Measurements from ENCODE around the gene KIAA0513.
"Not testable (repeated sequence)": the region's sequence is repeated elsewhere in the genome, so short reads cannot be mapped to it uniquely, and the experiment has no call there.

KIAA0513 gene

DNA sequence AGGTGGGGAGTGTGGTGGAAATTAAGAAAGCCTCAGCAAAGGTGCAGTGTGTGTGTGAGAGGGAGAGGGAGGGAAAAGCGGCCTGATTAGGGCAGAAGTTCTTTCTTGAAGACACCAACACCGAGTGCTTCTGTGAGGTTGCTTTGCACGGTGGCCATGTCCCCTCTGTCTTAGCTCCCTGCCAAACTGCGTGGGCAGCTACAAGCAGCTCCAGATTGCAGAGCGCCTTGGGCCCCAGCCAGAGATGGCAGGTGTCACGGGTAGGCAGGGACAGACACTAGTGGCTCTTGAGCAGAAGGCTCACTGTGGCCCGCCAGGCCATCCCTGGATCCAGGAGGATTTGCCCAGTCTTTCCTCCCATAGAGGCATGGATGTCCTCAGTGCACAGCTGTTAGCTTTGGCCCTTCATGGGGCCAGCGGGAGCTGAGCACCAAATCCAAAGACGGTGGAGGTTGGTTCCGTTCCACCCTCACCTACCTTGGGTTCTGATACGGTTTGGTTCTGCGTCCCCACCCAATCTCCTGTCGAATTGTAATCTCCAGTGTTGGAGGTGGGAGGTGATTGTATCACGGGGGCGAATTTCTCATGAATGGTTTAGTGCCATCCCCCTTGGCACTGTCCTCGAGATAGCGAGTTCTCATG is 21.4 kb downstream of the KIAA0513 start:
- Mint-ChIP-seq H3K27ac (no peak overlapping the region), H3K4me3 (no peak overlapping the region), H3K9me3 (no peaks in the 10 kb centered on the region), H3K27me3 (no peaks in the 10 kb centered on the region), H3K4me1 (peaks cover 43% of the 10 kb centered on the region)
- ATAC-seq (no peak), DNase-seq (no peak)

GRCh38 chr16:85049706-85050305 is 22.2 kb downstream of the KIAA0513 start:
- Mint-ChIP-seq H3K27ac (no peak overlapping the region), H3K4me3 (no peak overlapping the region), H3K4me1 (peaks cover 47% of the 10 kb centered on the region), H3K9me3 (no peaks in the 10 kb centered on the region), H3K27me3 (no peaks in the 10 kb centered on the region)
- DNase-seq (no peak), ATAC-seq (no peak)

GRCh38 chr16:85051067-85051581 is 23.5 kb downstream of the KIAA0513 start:
- H3K27me3 Mint-ChIP-seq: no peaks in the 10 kb centered on the region
- peaks cover 53% of the 10 kb centered on the region for H3K4me1 Mint-ChIP-seq
- DNase-seq (no peak), ATAC-seq (no peak)
- H3K4me3 Mint-ChIP-seq: no peak overlapping the region
- H3K27ac Mint-ChIP-seq: peak overlapping the region in 1 of 2 donors; percentile 67
- H3K9me3 Mint-ChIP-seq: no peaks in the 10 kb centered on the region

GRCh38 chr16:85051683-85052082 is 24.1 kb downstream of the KIAA0513 start:
- peaks cover 53% of the 10 kb centered on the region for H3K4me1 Mint-ChIP-seq
- no peak for DNase-seq
- H3K27me3 Mint-ChIP-seq: no peaks in the 10 kb centered on the region
- H3K9me3 Mint-ChIP-seq: no peaks in the 10 kb centered on the region
- no peak overlapping the region for H3K27ac Mint-ChIP-seq
- no peak overlapping the region for H3K4me3 Mint-ChIP-seq
- ATAC-seq: no peak

GRCh38 chr16:85052536-85052935 is 24.9 kb downstream of the KIAA0513 start:
- Mint-ChIP-seq H3K27me3 (no peaks in the 10 kb centered on the region), H3K9me3 (no peaks in the 10 kb centered on the region), H3K4me3 (no peak overlapping the region), H3K27ac (no peak overlapping the region), H3K4me1 (peaks cover 53% of the 10 kb centered on the region)
- ATAC-seq (no peak), DNase-seq (no peak)

DNA sequence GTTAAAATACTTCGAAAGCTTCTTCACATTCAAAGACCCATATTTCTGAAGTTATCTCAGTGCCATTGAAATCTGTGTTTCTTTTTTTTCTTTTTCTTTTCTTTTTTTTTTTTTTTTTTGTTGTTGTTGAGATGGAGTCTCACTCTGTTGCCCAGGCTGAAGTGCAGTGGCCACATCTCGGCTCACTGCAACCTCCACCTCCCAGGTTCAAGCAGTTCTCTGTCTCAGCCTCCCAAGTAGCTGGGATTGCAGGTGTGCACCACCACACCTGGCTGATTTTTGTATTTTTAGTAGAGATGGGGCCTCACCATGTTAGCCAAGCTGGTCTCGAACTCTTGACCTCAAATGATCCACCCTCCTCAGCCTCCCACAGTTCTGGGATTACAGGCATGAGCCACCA is 26.7 kb downstream of the KIAA0513 start:
- not testable (repeated sequence) for H3K9me3 Mint-ChIP-seq, H3K4me3 Mint-ChIP-seq, H3K27ac Mint-ChIP-seq, DNase-seq, H3K27me3 Mint-ChIP-seq, ATAC-seq
- peaks cover 53% of the 10 kb centered on the region for H3K4me1 Mint-ChIP-seq

DNA sequence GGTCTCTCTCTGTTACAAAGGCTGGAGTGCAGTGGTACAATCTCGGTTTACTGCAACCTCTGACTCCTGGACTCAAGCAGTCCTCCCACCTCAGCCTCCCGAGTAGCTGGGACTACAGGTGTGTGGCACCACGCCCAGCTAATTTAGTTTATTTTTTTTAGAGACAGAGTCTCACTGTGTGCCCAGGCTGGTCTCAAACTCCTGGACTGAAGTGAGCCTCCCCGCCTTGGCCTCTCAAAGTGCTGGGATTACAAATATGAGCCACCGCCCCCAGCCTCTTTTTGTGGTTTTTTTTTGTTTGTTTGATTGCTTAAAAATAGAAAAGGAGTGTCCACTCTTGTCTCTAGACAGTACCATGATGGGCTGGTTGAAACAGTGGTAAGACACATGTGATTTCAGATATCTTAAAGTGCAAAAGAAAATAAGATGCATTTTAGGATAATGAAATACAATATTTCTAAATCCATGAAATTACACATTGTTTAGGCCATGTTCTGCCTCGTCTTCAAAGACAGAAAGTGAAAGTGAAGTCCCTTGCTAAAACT is 27.4 kb downstream of the KIAA0513 start:
- Mint-ChIP-seq H3K4me3 (peak overlapping the region; percentile 80 to 81), H3K9me3 (no peaks in the 10 kb centered on the region), H3K27ac (peak overlapping the region; percentile 86 to 98), H3K27me3 (no peaks in the 10 kb centered on the region), H3K4me1 (peaks cover 57% of the 10 kb centered on the region)
- no peak for ATAC-seq
- DNase-seq: no peak

GRCh38 chr16:85055493-85056210 is 28.1 kb downstream of the KIAA0513 start:
- H3K9me3 Mint-ChIP-seq: no peaks in the 10 kb centered on the region
- ATAC-seq: peak; percentile 98

DNA sequence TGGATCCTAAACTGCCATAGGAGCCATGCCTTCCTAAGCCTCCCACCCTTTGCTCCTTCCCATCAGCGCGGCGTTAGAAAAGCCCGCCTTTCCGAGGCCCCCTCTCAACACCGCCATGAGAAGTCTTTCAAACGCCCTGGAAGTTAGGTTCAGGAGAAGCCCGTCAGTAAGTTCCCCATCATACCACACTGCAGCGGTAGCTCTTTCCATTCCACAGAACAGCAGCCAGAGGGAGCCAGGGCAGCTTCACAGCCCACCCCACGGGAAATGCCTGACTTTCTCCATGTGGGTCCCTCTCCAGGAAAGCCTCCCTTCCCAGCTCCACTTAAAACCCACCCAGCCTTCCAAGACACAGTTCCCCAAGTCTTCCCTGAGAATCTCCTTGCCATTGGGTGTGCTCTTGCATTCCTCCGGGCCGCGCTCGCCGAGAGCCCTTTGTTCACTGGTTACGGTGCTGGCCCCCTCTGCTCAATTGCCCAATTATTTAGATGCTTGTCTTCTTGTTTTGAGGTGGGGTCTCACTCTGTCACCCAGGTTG is 28.7 kb downstream of the KIAA0513 start:
- Mint-ChIP-seq H3K27ac (peak overlapping the region; percentile 86 to 98), H3K9me3 (no peaks in the 10 kb centered on the region), H3K4me3 (peak overlapping the region; percentile 80 to 81), H3K27me3 (no peaks in the 10 kb centered on the region), H3K4me1 (peaks cover 52% of the 10 kb centered on the region)
- ATAC-seq: no peak
- DNase-seq: no peak

More at GRCh38 chr16:85055493-85056210, 28.1 kb downstream of the KIAA0513 start:
- peak; percentile 59 to 82 for DNase-seq
- H3K4me3 Mint-ChIP-seq: peak overlapping the region; percentile 80 to 81
- H3K27ac Mint-ChIP-seq: peak overlapping the region; percentile 86 to 98
- H3K4me1 Mint-ChIP-seq: peaks cover 53% of the 10 kb centered on the region
- no peaks in the 10 kb centered on the region for H3K27me3 Mint-ChIP-seq

- H3K27me3 Mint-ChIP-seq: no peaks in the 10 kb centered on the region
- H3K4me1 Mint-ChIP-seq: peaks cover 63% of the 10 kb centered on the region
Observed at GRCh38 chr16:85057212-85057889, 29.8 kb downstream of the KIAA0513 start.

DNA sequence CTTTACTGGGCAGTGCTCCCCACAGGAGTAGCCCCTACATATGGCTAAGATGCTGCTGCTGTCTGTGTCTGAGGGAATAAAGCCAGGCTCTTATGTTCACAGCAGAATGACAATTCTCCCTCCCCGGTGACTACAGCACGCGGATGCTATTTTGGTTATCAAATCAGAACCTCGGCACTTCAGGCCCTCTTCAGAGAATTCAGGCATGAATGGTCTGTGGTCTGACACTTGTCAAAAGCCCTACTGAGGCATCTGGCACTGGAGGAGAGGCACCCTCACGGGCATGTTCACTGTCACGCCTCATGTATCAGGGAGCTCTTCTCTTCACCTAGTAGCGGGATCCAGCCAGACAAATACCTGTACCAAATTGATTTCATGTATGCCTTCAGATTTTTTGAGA is 30.4 kb downstream of the KIAA0513 start:
- H3K27ac Mint-ChIP-seq: peak overlapping the region; percentile 37 to 43
- H3K4me1 Mint-ChIP-seq: peaks cover 68% of the 10 kb centered on the region
- ATAC-seq: no peak
- H3K9me3 Mint-ChIP-seq: no peaks in the 10 kb centered on the region
- no peak for DNase-seq
- no peaks in the 10 kb centered on the region for H3K27me3 Mint-ChIP-seq
- H3K4me3 Mint-ChIP-seq: peak overlapping the region in 1 of 2 donors; percentile 16

More at GRCh38 chr16:85057212-85057889, 29.8 kb downstream of the KIAA0513 start:
- Mint-ChIP-seq H3K9me3 (no peaks in the 10 kb centered on the region), H3K27ac (peak overlapping the region; percentile 37 to 43), H3K4me3 (peak overlapping the region in 1 of 2 donors; percentile 16)
- no peak for ATAC-seq
- DNase-seq: peak in 1 of 2 donors; percentile 26

- H3K9me3 Mint-ChIP-seq: no peaks in the 10 kb centered on the region
- no peak overlapping the region for H3K4me3 Mint-ChIP-seq
- DNase-seq: no peak
- peaks cover 73% of the 10 kb centered on the region for H3K4me1 Mint-ChIP-seq
- no peak overlapping the region for H3K27ac Mint-ChIP-seq
- no peak for ATAC-seq
- no peaks in the 10 kb centered on the region for H3K27me3 Mint-ChIP-seq
Observed at GRCh38 chr16:85058909-85059308, 31.3 kb downstream of the KIAA0513 start.

DNA sequence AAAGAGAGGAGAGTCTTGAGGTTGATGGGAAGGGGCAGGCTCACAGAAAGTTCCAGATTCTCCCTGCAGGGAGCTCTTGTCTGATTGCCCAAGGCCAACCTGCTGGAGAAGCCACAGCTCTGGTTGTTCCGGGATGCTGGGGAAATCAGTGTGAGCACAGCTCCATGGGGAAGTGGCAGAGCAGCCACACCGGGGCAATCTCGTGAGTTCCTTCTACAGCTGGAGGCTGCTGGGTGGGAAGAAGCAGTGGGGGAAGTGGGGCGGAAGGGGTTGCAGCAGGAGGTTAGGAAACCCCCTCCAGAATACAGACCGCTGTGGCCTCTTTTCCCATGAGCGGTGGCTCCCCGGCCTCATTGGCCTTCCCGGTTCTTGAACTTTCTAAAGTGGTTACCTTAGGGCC is 34.0 kb downstream of the KIAA0513 start:
- no peaks in the 10 kb centered on the region for H3K27me3 Mint-ChIP-seq
- ATAC-seq: peak; percentile 33

GRCh38 chr16:85062323-85062722 is 34.7 kb downstream of the KIAA0513 start:
- Mint-ChIP-seq H3K27me3 (no peaks in the 10 kb centered on the region), H3K9me3 (no peaks in the 10 kb centered on the region), H3K4me3 (no peak overlapping the region), H3K27ac (no peak overlapping the region), H3K4me1 (peaks cover 44% of the 10 kb centered on the region)
- ATAC-seq: no peak
- DNase-seq: no peak

More for the DNA sequence above, 34.0 kb downstream of the KIAA0513 start:
- DNase-seq: no peak
- Mint-ChIP-seq H3K4me3 (peak overlapping the region in 1 of 2 donors; percentile 41), H3K4me1 (peaks cover 51% of the 10 kb centered on the region), H3K9me3 (no peaks in the 10 kb centered on the region), H3K27ac (no peak overlapping the region)

DNA sequence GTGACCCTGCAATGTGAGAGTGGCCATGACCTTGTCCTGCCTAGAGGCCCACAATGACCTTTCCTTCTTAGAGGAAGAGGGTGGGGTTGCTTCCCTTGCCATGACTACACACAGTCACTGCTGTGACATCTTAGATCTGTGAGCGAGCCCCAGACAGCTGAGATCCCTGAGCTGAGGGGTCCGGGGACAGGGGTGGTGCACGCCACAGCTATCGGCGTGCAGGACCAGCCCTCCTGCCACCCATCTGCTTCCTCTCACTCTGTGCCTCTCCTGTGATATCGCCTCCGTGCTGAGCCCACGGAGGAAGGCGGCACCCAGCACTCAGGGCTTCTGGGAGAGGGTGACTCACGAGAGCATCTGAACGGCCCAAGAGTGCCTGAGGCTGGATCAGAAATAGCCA is 35.2 kb downstream of the KIAA0513 start:
- no peak overlapping the region for H3K27ac Mint-ChIP-seq
- no peak for ATAC-seq
- DNase-seq: no peak
- no peaks in the 10 kb centered on the region for H3K27me3 Mint-ChIP-seq
- no peak overlapping the region for H3K4me3 Mint-ChIP-seq
- H3K4me1 Mint-ChIP-seq: peaks cover 38% of the 10 kb centered on the region
- no peaks in the 10 kb centered on the region for H3K9me3 Mint-ChIP-seq
